B cell (primary cell): Measurements from ENCODE around the gene PGAM5.

ENCODE experiments used
- CTCF ChIP-seq: fragments of 200-600 bp; IDR thresholded peaks from one replicate; pipeline ENCODE4 v1.8.0; 2022; ENCODE audit warnings: antibody characterized with exemption, mild to moderate bottlenecking
- EZH2 ChIP-seq: IDR thresholded peaks from 2 replicates; pipeline ENCODE4 v1.6.1; 2012; ENCODE audit warnings: borderline replicate concordance, low read depth, mild to moderate bottlenecking, moderate library complexity, low read length; ENCODE audit not compliant: insufficient read depth, poor library complexity, severe bottlenecking

GRCh38 chr12:132719954-132720324 is 9.3 kb downstream of the PGAM5 start:
- no peak for TF ChIP-seq CTCF
- TF ChIP-seq EZH2, result no peak
